ENCODE measurements around the gene NELL2.

NELL2 gene

GRCh38 chr12:44570036-44570583, 306.0 kb downstream of the NELL2 start:
- Mint-ChIP-seq H3K9me3 (no peaks in the 10 kb centered on the region), H3K27ac (ENCODE audit: low read depth) (no peak overlapping the region), H3K27me3 (no peaks in the 10 kb centered on the region), H3K4me3 (no peak overlapping the region), H3K36me3 (ENCODE audit: insufficient read depth) (peaks cover 5% of the 10 kb centered on the region), H3K4me1 (no peaks in the 10 kb centered on the region)
- no peak for ATAC-seq (replicated peaks; ENCODE audit: extremely low read depth, poor library complexity, severe bottlenecking)
- DNase-seq (ENCODE audit: low spot score in 2 of 2): no peak

- peaks cover 5% of the 10 kb centered on the region for H3K36me3 Mint-ChIP-seq (ENCODE audit: insufficient read depth)
- no peaks in the 10 kb centered on the region for H3K9me3 Mint-ChIP-seq
- DNase-seq (ENCODE audit: low spot score in 2 of 2): no peak
- no peaks in the 10 kb centered on the region for H3K27me3 Mint-ChIP-seq
- no peak overlapping the region for H3K4me3 Mint-ChIP-seq
- no peak overlapping the region for H3K27ac Mint-ChIP-seq (ENCODE audit: low read depth)
- peaks cover 11% of the 10 kb centered on the region for H3K4me1 Mint-ChIP-seq
- no peak for ATAC-seq (replicated peaks; ENCODE audit: extremely low read depth, poor library complexity, severe bottlenecking)
Observed at GRCh38 chr12:44565163-44565562, 311.0 kb downstream of the NELL2 start.

- Mint-ChIP-seq H3K9me3 (no peaks in the 10 kb centered on the region), H3K27ac (ENCODE audit: low read depth) (no peak overlapping the region), H3K36me3 (ENCODE audit: insufficient read depth) (peaks cover 5% of the 10 kb centered on the region), H3K27me3 (no peaks in the 10 kb centered on the region), H3K4me3 (no peak overlapping the region), H3K4me1 (peaks cover 14% of the 10 kb centered on the region)
- DNase-seq (ENCODE audit: low spot score in 2 of 2) (no peak), ATAC-seq (replicated peaks; ENCODE audit: extremely low read depth, poor library complexity, severe bottlenecking) (no peak)
Observed at GRCh38 chr12:44563486-44563885, 312.6 kb downstream of the NELL2 start.

GRCh38 chr12:44558340-44559100, 317.6 kb downstream of the NELL2 start:
- H3K4me3 Mint-ChIP-seq: no peak overlapping the region
- ATAC-seq (replicated peaks; ENCODE audit: extremely low read depth, poor library complexity, severe bottlenecking): no peak

DNA sequence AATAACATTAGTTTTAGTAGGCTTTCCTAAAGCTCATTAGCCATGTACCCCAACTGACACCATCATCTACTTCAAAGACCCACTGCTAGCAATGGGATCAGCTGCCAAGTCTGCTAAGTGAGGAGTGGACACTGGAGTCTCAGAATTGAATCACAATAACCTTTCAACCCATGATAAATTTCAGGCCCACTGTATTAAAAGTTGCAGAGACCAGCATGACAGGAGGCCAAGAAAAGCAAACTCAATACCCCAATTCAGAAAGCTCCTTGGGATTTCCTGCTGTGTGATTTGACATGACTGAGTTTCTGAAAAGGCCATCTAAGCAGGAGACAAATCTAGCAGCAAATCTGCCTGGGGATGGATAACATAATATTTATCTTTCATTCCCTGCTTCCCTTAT, 320.7 kb downstream of the NELL2 start:
- DNase-seq (ENCODE audit: low spot score in 2 of 2): no peak
- Mint-ChIP-seq H3K9me3 (no peaks in the 10 kb centered on the region), H3K27ac (ENCODE audit: low read depth) (no peak overlapping the region), H3K4me1 (peaks cover 6% of the 10 kb centered on the region), H3K36me3 (ENCODE audit: insufficient read depth) (no peaks in the 10 kb centered on the region), H3K27me3 (no peaks in the 10 kb centered on the region), H3K4me3 (no peak overlapping the region)
- ATAC-seq (replicated peaks; ENCODE audit: extremely low read depth, poor library complexity, severe bottlenecking): no peak

More at GRCh38 chr12:44558340-44559100, 317.6 kb downstream of the NELL2 start:
- no peaks in the 10 kb centered on the region for H3K9me3 Mint-ChIP-seq
- no peaks in the 10 kb centered on the region for H3K27me3 Mint-ChIP-seq
- peaks cover 14% of the 10 kb centered on the region for H3K4me1 Mint-ChIP-seq
- no peak for DNase-seq (ENCODE audit: low spot score in 2 of 2)
- H3K27ac Mint-ChIP-seq (ENCODE audit: low read depth): no peak overlapping the region
- no peaks in the 10 kb centered on the region for H3K36me3 Mint-ChIP-seq (ENCODE audit: insufficient read depth)

DNA sequence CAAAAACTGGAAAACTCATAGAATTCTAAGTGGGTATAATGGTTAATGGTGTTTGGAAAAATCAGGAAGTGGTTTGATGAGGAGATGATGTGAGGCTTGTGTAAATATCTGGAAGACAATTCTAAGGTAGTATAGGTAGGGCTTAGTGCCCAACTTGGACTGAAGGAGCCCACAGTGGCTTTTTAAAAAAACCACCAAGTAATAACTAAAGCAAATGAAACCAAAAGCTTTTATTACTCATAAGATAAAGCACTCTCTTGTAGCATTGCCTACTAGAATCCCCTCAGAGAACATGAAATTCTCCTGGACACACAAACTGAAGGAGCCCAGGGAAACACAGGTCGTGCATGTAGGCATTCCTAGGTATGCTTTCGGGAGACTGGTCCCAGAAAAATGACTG, 324.5 kb downstream of the NELL2 start:
- no peak for DNase-seq (ENCODE audit: low spot score in 2 of 2)
- Mint-ChIP-seq H3K4me1 (peaks cover 5% of the 10 kb centered on the region), H3K9me3 (no peaks in the 10 kb centered on the region), H3K4me3 (no peak overlapping the region), H3K27me3 (no peaks in the 10 kb centered on the region), H3K36me3 (ENCODE audit: insufficient read depth) (peaks cover 6% of the 10 kb centered on the region), H3K27ac (ENCODE audit: low read depth) (no peak overlapping the region)
- no peak for ATAC-seq (replicated peaks; ENCODE audit: extremely low read depth, poor library complexity, severe bottlenecking)

GRCh38 chr12:44550377-44550776, 325.7 kb downstream of the NELL2 start:
- H3K27ac Mint-ChIP-seq (ENCODE audit: low read depth): no peak overlapping the region

DNA sequence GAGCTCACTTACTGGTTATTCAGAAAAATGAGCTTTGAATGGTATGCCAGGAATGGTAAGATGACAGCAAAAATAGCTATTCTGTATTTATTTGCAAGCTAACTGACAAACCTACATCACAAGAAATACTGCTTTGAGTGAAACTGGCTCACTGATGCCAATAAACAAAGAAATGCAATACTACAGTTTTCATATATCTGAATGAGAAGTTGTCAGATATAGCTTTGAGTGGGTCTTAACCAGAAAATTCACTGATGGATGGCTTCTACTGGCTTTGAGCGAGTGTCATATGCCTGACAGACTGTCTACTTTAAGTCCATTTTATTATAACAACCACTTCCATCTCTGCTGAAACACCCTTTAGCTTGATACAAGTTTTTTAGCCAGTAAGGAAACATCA, 330.1 kb downstream of the NELL2 start:
- Mint-ChIP-seq H3K27me3 (no peaks in the 10 kb centered on the region), H3K36me3 (ENCODE audit: insufficient read depth) (peaks cover 6% of the 10 kb centered on the region), H3K4me1 (peaks cover 15% of the 10 kb centered on the region), H3K4me3 (no peak overlapping the region), H3K27ac (ENCODE audit: low read depth) (no peak overlapping the region), H3K9me3 (no peaks in the 10 kb centered on the region)
- DNase-seq (ENCODE audit: low spot score in 2 of 2): no peak
- ATAC-seq (replicated peaks; ENCODE audit: extremely low read depth, poor library complexity, severe bottlenecking): no peak

More at GRCh38 chr12:44550377-44550776, 325.7 kb downstream of the NELL2 start:
- H3K27me3 Mint-ChIP-seq: no peaks in the 10 kb centered on the region
- H3K36me3 Mint-ChIP-seq (ENCODE audit: insufficient read depth): peaks cover 6% of the 10 kb centered on the region
- ATAC-seq (replicated peaks; ENCODE audit: extremely low read depth, poor library complexity, severe bottlenecking) (no peak), DNase-seq (ENCODE audit: low spot score in 2 of 2) (no peak)
- peaks cover 5% of the 10 kb centered on the region for H3K4me1 Mint-ChIP-seq
- H3K4me3 Mint-ChIP-seq: no peak overlapping the region
- no peaks in the 10 kb centered on the region for H3K9me3 Mint-ChIP-seq

DNA sequence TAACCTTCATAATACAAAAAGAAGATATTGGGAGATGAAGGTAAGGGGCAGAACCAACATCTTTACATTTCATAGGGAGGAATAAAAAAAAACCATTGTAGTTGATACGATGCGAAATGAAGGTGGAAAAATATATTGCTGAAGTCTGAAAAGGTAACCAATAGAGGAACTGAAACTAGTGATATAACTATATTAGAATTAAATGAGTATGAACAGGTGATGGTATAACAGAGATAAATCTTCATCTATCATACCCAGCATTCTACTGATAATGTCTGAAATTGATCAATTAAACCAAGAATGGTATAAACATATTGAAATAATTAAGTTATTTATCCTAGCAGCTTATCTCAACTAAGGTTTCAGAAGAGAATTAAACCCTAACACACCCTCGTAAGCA, 332.1 kb downstream of the NELL2 start:
- no peak overlapping the region for H3K4me3 Mint-ChIP-seq
- no peaks in the 10 kb centered on the region for H3K9me3 Mint-ChIP-seq
- DNase-seq (ENCODE audit: low spot score in 2 of 2): no peak
- peaks cover 6% of the 10 kb centered on the region for H3K36me3 Mint-ChIP-seq (ENCODE audit: insufficient read depth)
- H3K4me1 Mint-ChIP-seq: peaks cover 15% of the 10 kb centered on the region
- H3K27me3 Mint-ChIP-seq: no peaks in the 10 kb centered on the region
- no peak for ATAC-seq (replicated peaks; ENCODE audit: extremely low read depth, poor library complexity, severe bottlenecking)
- H3K27ac Mint-ChIP-seq (ENCODE audit: low read depth): no peak overlapping the region

DNA sequence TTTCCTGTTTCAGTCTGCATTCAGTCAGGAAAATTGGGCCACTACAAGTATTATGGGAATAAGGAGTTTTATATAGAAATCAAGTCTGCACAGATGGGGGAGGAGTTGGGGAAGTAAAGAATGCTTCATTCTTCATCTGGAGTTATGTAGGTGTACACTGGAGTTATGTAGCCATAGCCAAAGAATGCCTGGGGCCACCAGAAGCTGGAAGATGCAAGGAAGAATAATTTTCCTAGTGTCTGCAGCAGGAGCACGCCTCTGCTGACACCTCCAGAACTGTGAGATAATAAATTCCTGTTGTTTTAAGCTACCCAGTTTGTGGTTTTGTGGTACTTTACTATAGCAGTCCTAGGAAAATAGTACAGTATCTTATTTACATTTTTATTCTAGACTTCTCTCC, 333.4 kb downstream of the NELL2 start:
- H3K4me3 Mint-ChIP-seq: no peak overlapping the region
- no peaks in the 10 kb centered on the region for H3K9me3 Mint-ChIP-seq
- no peaks in the 10 kb centered on the region for H3K27me3 Mint-ChIP-seq
- no peak for ATAC-seq (replicated peaks; ENCODE audit: extremely low read depth, poor library complexity, severe bottlenecking)
- no peak overlapping the region for H3K27ac Mint-ChIP-seq (ENCODE audit: low read depth)
- peaks cover 13% of the 10 kb centered on the region for H3K4me1 Mint-ChIP-seq
- no peak for DNase-seq (ENCODE audit: low spot score in 2 of 2)
- H3K36me3 Mint-ChIP-seq (ENCODE audit: insufficient read depth): peaks cover 2% of the 10 kb centered on the region

- Mint-ChIP-seq H3K36me3 (ENCODE audit: insufficient read depth) (peaks cover 1% of the 10 kb centered on the region), H3K4me1 (no peaks in the 10 kb centered on the region), H3K27me3 (no peaks in the 10 kb centered on the region), H3K9me3 (no peaks in the 10 kb centered on the region), H3K27ac (ENCODE audit: low read depth) (no peak overlapping the region), H3K4me3 (no peak overlapping the region)
- ATAC-seq (replicated peaks; ENCODE audit: extremely low read depth, poor library complexity, severe bottlenecking): no peak
- no peak for DNase-seq (ENCODE audit: low spot score in 2 of 2)
Observed at GRCh38 chr12:44537354-44537753, 338.8 kb downstream of the NELL2 start.

DNA sequence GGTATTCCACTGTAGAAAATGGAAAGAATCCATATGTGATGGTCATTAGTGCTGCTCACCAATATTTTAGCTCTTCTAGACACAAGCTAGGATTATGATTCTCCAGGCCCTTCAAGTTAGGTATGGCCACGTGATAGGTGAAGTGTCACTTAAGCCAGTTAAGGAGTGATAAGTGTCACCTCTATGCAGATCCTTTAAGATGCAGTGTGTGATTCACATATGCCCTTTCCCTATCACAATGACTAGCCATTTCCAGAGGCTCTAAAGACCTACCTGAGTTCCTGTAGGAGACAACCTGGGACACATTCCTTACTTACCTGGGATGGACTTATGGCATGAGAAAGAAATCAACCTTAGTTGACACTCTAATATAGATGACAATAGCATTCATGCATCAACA, 343.2 kb downstream of the NELL2 start:
- no peak for ATAC-seq (replicated peaks; ENCODE audit: extremely low read depth, poor library complexity, severe bottlenecking)
- no peak overlapping the region for H3K4me3 Mint-ChIP-seq
- H3K27me3 Mint-ChIP-seq: no peaks in the 10 kb centered on the region
- DNase-seq (ENCODE audit: low spot score in 2 of 2): no peak
- no peak overlapping the region for H3K27ac Mint-ChIP-seq (ENCODE audit: low read depth)
- H3K4me1 Mint-ChIP-seq: no peaks in the 10 kb centered on the region
- H3K36me3 Mint-ChIP-seq (ENCODE audit: insufficient read depth): peaks cover 2% of the 10 kb centered on the region
- H3K9me3 Mint-ChIP-seq: no peaks in the 10 kb centered on the region

DNA sequence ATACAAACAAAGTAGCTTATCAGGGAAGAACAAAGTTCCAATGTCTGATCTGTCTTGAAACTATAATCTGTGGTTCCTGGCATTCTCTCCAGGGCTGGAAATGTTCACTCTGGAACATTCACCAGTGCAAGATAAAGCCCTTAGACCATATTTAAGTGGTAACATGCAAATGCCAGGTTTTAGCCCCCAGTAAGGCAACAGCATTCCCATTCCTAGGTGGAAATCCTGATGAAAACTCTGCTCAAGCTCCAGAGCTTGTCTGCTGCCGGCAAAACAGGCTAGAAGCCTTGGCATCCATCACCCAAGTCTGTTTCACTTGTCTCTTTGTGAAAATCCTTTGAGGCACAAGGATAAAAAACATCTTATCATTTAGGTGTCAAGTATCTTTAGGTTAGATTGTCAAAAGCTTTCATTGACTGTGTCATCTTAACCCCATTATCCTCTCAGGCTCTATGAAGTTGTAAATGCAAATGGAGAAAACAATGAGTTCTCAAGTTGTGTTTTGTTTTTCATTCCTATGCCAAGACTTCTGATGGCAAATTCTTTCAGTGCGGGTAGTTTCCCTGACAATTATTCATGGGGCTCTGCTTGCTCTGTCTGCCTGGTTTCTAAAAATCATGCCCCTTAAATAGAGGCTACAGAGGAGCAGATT, 344.7 kb downstream of the NELL2 start:
- H3K27ac Mint-ChIP-seq (ENCODE audit: low read depth): no peak overlapping the region
- ATAC-seq (replicated peaks; ENCODE audit: extremely low read depth, poor library complexity, severe bottlenecking): no peak

More for the DNA sequence above, 344.7 kb downstream of the NELL2 start:
- Mint-ChIP-seq H3K4me3 (no peak overlapping the region), H3K36me3 (ENCODE audit: insufficient read depth) (peaks cover 2% of the 10 kb centered on the region), H3K27me3 (no peaks in the 10 kb centered on the region), H3K9me3 (no peaks in the 10 kb centered on the region), H3K4me1 (no peaks in the 10 kb centered on the region)
- no peak for DNase-seq (ENCODE audit: low spot score in 2 of 2)
